RWPE2 (cell line): ENCODE data around the gene AADACL3.

ENCODE experiments used
- ATAC-seq: fragments of 200-7000 bp; cut with Tn5 transposase; 3 replicates; pipeline ENCODE4 v1.9.1; 2021; ENCODE audit warnings: low read depth
- DNase-seq: peaks from one replicate; pipeline ENCODE4 v3.0.0-alpha.2; 2020; ENCODE audit warnings: low spot score
- H3K27ac ChIP-seq: fragments of 450-650 bp; 2 replicates; pipeline ENCODE4 v1.5.1; 2017; ENCODE audit warnings: mild to moderate bottlenecking; ENCODE audit not compliant: poor library complexity, severe bottlenecking
- H3K27me3 ChIP-seq: fragments of 250-450 bp; sonication (Bioruptor Pico); 2 replicates; pipeline ENCODE4 v1.5.1; 2021; ENCODE audit warnings: mild to moderate bottlenecking, moderate library complexity; ENCODE audit not compliant: insufficient read depth, poor library complexity, severe bottlenecking
- H3K36me3 ChIP-seq: fragments of 250-450 bp; sonication (Bioruptor Pico); 2 replicates; pipeline ENCODE4 v1.5.1; 2020; ENCODE audit warnings: low read depth, mild to moderate bottlenecking, moderate library complexity
- H3K4me1 ChIP-seq: fragments of 250-450 bp; sonication (Bioruptor Pico); 2 replicates; pipeline ENCODE4 v1.5.1; 2021; ENCODE audit warnings: mild to moderate bottlenecking, moderate library complexity; ENCODE audit not compliant: insufficient read depth, poor library complexity, severe bottlenecking
- H3K4me3 ChIP-seq: fragments of 250-450 bp; sonication (Bioruptor Pico); 2 replicates; pipeline ENCODE4 v1.5.1; 2021; ENCODE audit warnings: mild to moderate bottlenecking, moderate library complexity; ENCODE audit not compliant: severe bottlenecking
- H3K9me3 ChIP-seq: fragments of 250-450 bp; sonication (Bioruptor Pico); 2 replicates; pipeline ENCODE4 v1.5.1; 2021; ENCODE audit warnings: mild to moderate bottlenecking, moderate library complexity; ENCODE audit not compliant: severe bottlenecking
- TF ChIP-seq, protein P1 (sequence below): fragments of 450-650 bp; IDR thresholded peaks from one replicate; pipeline ENCODE4 v1.5.1; 2017; ENCODE audit warnings: mild to moderate bottlenecking, moderate library complexity; ENCODE audit not compliant: poor library complexity, severe bottlenecking

AADACL3 gene

DNA sequence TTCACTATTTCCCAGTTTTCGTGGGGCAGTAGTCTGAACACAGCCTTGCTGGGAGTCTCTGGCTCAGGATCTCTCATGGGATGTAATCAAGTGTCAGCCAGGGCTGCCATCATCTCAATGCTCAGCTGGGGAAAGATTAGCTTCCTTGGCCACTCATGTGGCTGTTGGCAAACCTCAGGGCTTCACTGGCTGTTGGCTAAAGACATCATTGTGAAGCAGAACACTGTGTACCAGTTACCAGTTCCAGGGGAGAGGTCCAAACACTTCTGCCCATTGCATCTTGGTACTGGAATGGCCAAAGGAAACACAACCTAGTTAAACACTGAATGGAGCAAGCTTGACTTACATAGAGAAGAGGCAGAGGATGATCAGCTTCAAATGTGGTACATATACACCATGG lies 38.3 kb upstream of the AADACL3 start:
- Histone ChIP-seq H3K27me3 (peaks cover 3% of the 10 kb centered on the region), H3K4me3 (no peak overlapping the region), H3K36me3 (no peaks in the 10 kb centered on the region), H3K4me1 (no peaks in the 10 kb centered on the region), H3K9me3 (no peaks in the 10 kb centered on the region), H3K27ac (no peak overlapping the region)
- TF ChIP-seq, protein P1, sequence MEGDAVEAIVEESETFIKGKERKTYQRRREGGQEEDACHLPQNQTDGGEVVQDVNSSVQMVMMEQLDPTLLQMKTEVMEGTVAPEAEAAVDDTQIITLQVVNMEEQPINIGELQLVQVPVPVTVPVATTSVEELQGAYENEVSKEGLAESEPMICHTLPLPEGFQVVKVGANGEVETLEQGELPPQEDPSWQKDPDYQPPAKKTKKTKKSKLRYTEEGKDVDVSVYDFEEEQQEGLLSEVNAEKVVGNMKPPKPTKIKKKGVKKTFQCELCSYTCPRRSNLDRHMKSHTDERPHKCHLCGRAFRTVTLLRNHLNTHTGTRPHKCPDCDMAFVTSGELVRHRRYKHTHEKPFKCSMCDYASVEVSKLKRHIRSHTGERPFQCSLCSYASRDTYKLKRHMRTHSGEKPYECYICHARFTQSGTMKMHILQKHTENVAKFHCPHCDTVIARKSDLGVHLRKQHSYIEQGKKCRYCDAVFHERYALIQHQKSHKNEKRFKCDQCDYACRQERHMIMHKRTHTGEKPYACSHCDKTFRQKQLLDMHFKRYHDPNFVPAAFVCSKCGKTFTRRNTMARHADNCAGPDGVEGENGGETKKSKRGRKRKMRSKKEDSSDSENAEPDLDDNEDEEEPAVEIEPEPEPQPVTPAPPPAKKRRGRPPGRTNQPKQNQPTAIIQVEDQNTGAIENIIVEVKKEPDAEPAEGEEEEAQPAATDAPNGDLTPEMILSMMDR: no peak
- ATAC-seq: no peak
- no peak for DNase-seq

DNA sequence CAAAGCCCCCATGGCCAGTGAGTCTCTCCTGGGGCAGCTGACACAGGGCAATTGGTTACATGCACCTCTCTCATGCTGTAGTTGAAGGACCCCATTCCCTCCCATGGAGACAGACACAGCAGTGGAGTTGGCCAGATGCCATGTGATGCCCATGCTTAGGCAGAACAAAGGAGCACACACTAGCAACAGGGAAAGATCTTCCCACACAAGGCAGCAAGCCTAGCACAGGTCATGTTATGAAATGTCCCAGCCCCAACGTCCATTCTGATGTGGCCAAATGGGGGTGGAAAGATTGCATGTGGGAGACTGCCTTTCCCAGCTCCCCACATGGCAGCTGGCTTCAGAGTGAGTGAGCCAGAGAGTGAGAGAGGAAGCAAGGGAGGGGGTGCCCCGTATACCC lies 37.6 kb upstream of the AADACL3 start:
- no peak overlapping the region for H3K4me3 ChIP-seq
- peaks cover 3% of the 10 kb centered on the region for H3K27me3 ChIP-seq
- ATAC-seq (no peak), DNase-seq (no peak)
- TF ChIP-seq, protein P1: no peak
- H3K9me3 ChIP-seq: no peaks in the 10 kb centered on the region
- no peak overlapping the region for H3K27ac ChIP-seq
- H3K4me1 ChIP-seq: no peaks in the 10 kb centered on the region
- no peaks in the 10 kb centered on the region for H3K36me3 ChIP-seq

DNA sequence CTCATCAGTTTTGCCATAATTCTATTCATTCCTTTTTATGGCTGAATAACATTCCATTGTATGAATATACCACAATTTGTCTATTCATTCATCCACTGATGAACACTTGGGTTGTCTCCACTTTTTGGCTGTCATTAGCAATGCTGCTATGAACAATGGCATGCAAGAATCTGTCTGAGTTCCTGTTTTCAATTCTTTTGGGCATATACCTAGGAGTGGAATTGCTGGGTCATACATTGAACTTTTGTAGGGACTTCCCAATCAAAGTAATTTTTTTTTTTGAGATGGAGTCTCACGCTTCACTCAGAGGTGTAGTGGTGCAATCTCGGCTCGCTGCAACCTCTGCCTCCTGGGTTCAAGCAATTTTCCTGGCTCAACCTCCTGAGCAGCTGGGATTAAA lies 37.1 kb upstream of the AADACL3 start:
- Histone ChIP-seq H3K4me3 (no peak overlapping the region), H3K4me1 (no peaks in the 10 kb centered on the region), H3K9me3 (no peaks in the 10 kb centered on the region), H3K27ac (no peak overlapping the region), H3K36me3 (no peaks in the 10 kb centered on the region), H3K27me3 (peaks cover 3% of the 10 kb centered on the region)
- TF ChIP-seq, protein P1: no peak
- DNase-seq: no peak
- ATAC-seq: no peak

DNA sequence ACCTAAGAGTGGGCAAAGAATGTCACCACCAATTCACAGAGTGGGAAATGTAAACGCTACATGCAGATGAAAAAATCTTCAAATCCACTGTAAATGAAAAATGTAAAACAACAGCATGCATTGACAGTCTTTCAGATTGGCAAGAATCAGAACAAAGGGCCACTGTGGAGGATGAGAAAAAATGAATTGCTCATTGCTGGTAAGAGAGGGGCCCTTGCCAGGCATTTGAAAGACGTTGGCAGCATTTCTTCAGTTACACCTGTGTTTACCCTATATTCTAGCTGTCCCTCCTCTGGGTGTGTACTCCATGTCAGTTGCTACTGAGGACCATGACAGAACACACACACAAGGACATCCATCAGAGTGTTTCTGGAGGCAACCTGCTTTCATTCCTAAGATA lies 25.8 kb upstream of the AADACL3 start:
- Histone ChIP-seq H3K27ac (no peak overlapping the region), H3K4me3 (no peak overlapping the region), H3K4me1 (no peaks in the 10 kb centered on the region), H3K9me3 (no peaks in the 10 kb centered on the region), H3K27me3 (no peaks in the 10 kb centered on the region), H3K36me3 (no peaks in the 10 kb centered on the region)
- ATAC-seq: no peak
- DNase-seq: no peak
- TF ChIP-seq, protein P1: no peak

DNA sequence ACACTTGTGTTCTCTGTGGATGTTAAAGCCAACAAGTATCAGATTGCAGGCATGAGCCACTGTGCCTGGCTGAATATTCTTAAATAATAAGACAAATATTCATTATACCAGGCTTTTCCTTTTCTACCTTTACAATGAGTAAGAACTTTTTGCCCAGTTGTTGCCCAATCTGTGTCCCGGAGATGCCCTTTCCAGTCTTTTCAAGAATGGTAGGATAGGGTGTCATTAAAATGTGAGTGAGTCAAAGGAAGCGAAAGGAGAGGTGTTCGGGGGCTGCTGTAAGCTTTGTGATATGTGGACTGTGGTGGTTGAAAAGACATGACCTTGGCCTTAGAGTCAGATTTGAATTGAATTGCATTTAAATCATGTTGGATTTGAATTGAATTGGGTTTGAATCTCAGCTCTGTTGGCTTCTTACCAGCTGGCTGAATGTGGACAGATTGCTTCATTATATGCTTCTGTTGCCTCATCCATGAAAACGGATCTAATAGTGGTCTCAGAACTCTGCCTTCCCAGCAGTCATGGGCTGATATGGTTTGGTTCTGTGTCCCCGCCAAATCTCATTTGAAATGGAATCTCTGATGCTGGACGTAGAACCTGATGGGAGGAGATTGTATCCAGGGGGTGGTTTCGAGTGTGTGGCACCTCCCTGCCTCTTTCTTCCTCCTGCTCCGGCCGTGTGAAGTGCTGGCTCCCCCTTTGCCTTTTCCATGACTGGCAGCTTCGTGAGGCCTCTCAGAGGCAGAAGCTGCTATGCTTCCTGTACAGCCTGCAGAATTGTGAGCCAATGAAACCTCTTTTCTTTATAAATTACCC lies 22.7 kb upstream of the AADACL3 start:
- no peaks in the 10 kb centered on the region for H3K9me3 ChIP-seq
- TF ChIP-seq, protein P1: no peak
- ATAC-seq (no peak), DNase-seq (no peak)
- no peaks in the 10 kb centered on the region for H3K27me3 ChIP-seq
- H3K27ac ChIP-seq: no peak overlapping the region
- no peak overlapping the region for H3K4me3 ChIP-seq
- no peaks in the 10 kb centered on the region for H3K4me1 ChIP-seq
- H3K36me3 ChIP-seq: no peaks in the 10 kb centered on the region
